HL-60/S4 treated with retinoic acid at 250 ng/mL for 4 days and 3 days (cell line): Measurements from ENCODE around the gene CDKN1C.

Experiments used
- in situ Hi-C: fragments of 300-500 bp; cut with MboI; formaldehyde crosslinking; loops from 2 replicates; pipeline ENCODE4 v1.7.0; 2022; ENCODE audit warnings: low sequenced_read_pairs

CDKN1C gene

DNA sequence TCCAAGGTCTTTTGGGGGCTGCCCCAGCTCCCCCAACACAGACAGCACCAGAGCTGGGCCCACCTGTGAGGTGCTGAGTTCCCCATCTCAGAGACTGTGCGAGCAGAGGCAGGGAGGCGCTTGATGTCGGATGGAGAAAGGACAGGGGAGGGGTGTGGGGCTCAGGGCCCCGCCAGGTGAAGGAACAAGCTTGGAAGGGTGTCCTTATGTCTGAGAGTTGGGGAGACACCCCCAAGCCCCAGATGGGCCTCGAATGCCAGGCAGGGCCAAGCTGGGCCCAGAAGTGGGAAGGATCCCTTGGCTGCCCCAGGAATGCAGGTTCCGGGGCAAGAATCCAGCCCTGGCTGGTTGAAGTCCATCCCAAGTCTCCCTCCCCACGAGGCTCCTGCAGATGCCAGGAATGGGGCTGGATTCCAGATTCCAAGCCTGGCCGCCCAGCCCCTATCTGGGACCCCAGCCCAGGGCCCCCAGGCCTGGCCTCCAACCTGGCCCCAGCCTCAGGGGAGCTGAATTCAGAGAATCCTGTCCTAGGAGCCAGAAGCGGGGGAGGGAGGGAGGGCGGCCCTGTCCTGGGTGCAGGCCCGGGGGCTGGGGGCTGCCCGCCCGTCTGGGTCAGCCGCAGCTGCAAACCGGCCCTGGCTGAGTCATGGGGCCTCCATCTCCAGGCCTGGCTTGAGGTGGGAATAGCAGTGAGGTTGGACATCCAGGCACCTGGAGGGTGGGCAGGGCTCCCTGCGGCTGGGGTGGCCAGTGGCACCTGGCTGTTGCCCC lies 50.9 kb downstream of the CDKN1C start:
- in situ Hi-C loops = no loop called here

DNA sequence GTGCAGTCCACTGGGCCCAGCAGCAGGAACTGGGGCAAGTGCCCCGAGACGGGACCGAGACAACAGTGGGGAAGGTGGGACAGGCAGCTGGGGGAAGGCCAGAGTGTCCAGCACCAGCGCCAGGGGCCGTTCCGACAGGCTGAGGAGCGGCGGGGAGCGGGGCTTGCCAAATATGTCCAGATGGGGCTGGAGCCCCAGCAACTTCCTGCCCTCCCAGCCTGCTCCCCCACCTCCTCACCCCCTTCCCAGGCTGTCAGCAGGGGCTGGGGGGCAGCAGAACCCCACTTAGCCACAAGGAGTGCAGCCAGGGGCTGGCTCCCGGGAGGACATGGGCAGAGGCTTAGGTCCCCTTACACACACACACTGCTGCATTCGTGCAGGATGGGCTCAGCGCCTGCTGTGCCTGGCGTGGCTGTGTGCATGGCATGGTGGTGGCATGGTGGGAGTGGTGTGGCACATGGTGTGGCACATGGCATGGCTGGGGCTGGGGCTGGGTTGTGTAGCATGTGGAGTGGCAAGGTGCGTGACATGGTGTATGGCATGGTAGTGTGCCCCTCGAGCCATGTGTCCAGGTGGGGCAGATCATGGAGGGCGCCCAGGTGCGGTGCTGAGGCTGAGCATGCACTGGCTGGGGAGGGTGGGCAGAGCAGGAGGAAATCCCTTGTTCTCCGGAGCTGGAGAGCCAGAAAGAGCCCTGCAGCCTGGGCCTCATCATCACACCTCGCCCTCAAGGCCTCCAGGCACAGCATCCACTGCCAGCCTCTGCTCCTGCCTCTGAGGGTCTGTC lies 51.7 kb downstream of the CDKN1C start:
- in situ Hi-C loops = no loop called here
